ENCODE results near the gene PAX8.

Gene PAX8

GRCh38 chr2:113180131-113180946 is 98.4 kb downstream of the PAX8 start:
- DNase-seq, result no peak

GRCh38 chr2:113179446-113180045 is 99.2 kb downstream of the PAX8 start:
- DNase-seq, result no peak

GRCh38 chr2:113178891-113179290 is 99.8 kb downstream of the PAX8 start:
- DNase-seq, result no peak

GRCh38 chr2:113178069-113178746 is 100.5 kb downstream of the PAX8 start:
- no peak for DNase-seq

- no peak for DNase-seq
Observed at GRCh38 chr2:113176696-113177355, 101.9 kb downstream of the PAX8 start.

GRCh38 chr2:113175736-113176695 is 102.7 kb downstream of the PAX8 start:
- no peak for DNase-seq

GRCh38 chr2:113175042-113175628 is 103.6 kb downstream of the PAX8 start:
- no peak for DNase-seq

- DNase-seq, result no peak
Observed at GRCh38 chr2:113174376-113174750, 104.4 kb downstream of the PAX8 start.

GRCh38 chr2:113173542-113174375 is 105.0 kb downstream of the PAX8 start, which contains the start of gene PSD4:
PSD4 (plus strand) TSS chr2:113173971; CDS start chr2:113182457, 8,486 bp downstream.
- DNase-seq, result no peak

- DNase-seq, result no peak
Observed at GRCh38 chr2:113172721-113173541, 105.8 kb downstream of the PAX8 start.

GRCh38 chr2:113171334-113172075 is 107.2 kb downstream of the PAX8 start:
- DNase-seq, result no peak

GRCh38 chr2:113169586-113169985 is 109.1 kb downstream of the PAX8 start:
- DNase-seq, result no peak

- DNase-seq, result no peak
Observed at GRCh38 chr2:113169002-113169530, 109.7 kb downstream of the PAX8 start.

GRCh38 chr2:113167962-113168340 is 110.8 kb downstream of the PAX8 start:
- DNase-seq, result no peak

- no peak for DNase-seq
Observed at GRCh38 chr2:113167115-113167932, 111.4 kb downstream of the PAX8 start.

GRCh38 chr2:113166187-113166645 is 112.5 kb downstream of the PAX8 start:
- DNase-seq, result no peak

Measured in NCI-H1436 treated with DMSO at 0.1 percent for 48 hours (cell line).